Vagina (tissue), 2 donors: ENCODE measurements around the gene KCNQ2.

ENCODE experiments used
- POLR2AphosphoS5 ChIP-seq, 2 donors: sonication (generic); formaldehyde crosslinking; IDR thresholded peaks; one replicate each; pipeline ENCODE4 v1.9.0; 2017; ENCODE audit warnings: antibody characterized with exemption in 2 of 2, mild to moderate bottlenecking in 2 of 2, low read depth in 1 of 2; ENCODE audit not compliant: insufficient read depth in 1 of 2
- TF ChIP-seq, protein P1 (sequence below), 3 experiments: fragments of 450-650 bp in 2 of 3; fragments of 200-600 bp in 1 of 3; sonication (generic) in 1 of 3; IDR thresholded peaks; one replicate each; pipeline ENCODE4 v1.5.1; 2017 to 2019; ENCODE audit warnings: antibody characterized with exemption in 3 of 3, mild to moderate bottlenecking in 2 of 3, moderate library complexity in 2 of 3

DNA sequence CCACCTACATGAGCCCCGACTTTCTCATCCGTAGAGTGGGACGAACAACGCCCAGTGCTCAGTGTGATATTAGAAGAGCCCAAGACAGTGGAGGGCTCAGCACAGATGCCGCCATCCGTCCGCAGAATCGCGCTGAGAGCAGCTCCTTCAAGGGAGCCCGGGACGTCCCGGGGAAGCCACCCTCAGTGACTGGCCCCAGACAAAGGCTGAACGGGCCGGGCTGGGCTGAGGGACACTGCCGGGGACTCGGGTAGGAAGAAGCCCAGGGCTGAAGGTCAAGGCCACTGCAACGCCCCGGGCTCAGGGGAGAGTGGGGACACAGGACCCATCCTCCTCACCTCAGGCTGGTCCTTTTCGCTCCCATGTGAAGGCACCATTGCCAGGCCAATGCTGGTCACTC, 98.5 kb downstream of the KCNQ2 start:
- TF ChIP-seq, protein P1, sequence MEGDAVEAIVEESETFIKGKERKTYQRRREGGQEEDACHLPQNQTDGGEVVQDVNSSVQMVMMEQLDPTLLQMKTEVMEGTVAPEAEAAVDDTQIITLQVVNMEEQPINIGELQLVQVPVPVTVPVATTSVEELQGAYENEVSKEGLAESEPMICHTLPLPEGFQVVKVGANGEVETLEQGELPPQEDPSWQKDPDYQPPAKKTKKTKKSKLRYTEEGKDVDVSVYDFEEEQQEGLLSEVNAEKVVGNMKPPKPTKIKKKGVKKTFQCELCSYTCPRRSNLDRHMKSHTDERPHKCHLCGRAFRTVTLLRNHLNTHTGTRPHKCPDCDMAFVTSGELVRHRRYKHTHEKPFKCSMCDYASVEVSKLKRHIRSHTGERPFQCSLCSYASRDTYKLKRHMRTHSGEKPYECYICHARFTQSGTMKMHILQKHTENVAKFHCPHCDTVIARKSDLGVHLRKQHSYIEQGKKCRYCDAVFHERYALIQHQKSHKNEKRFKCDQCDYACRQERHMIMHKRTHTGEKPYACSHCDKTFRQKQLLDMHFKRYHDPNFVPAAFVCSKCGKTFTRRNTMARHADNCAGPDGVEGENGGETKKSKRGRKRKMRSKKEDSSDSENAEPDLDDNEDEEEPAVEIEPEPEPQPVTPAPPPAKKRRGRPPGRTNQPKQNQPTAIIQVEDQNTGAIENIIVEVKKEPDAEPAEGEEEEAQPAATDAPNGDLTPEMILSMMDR (IDR thresholded peaks at IDR 0.05), result no peak
- no peak for TF ChIP-seq POLR2AphosphoS5 (IDR thresholded peaks at IDR 0.05; ENCODE audit: insufficient read depth in 1 of 2, low read depth in 1 of 2)
